Prostate gland (tissue), 2 donors: ENCODE results near the gene LPCAT1.

Experiments used
- CTCF ChIP-seq, 4 experiments: fragments of 200-600 bp in 2 of 4; fragments of 450-650 bp in 2 of 4; sonication (generic) in 2 of 4; IDR thresholded peaks; 1 replicate in 3 of 4; 2 replicates in 1 of 4; pipeline ENCODE4 v1.5.1; 2016 to 2019; ENCODE audit warnings: antibody characterized with exemption in 4 of 4, mild to moderate bottlenecking in 2 of 4, moderate library complexity in 2 of 4
- POLR2AphosphoS5 ChIP-seq: sonication (generic); formaldehyde crosslinking; IDR thresholded peaks from one replicate; pipeline ENCODE4 v1.6.1; 2017; ENCODE audit warnings: antibody characterized with exemption

GRCh38 chr5:1488882-1489680, 34.7 kb downstream of the LPCAT1 start:
- TF ChIP-seq CTCF (IDR thresholded peaks at IDR 0.05) (no peak), POLR2AphosphoS5 (no peak)
